ENCODE data around the gene F10. TPM values are rescaled to one million over a fixed set of nuclear protein-coding genes. Genes with fewer than 3 reads are reported as not detected.
A peak's percentile ranks its signal among the peaks of the same experiment; 100 is the strongest.

F10 gene
- total and polyA plus RNA-seq, 2 of the 13 experiments (the other 11 are each of a cell fraction or from before 2014, with no cell fraction given) = 58.4 to 237 TPM

DNA sequence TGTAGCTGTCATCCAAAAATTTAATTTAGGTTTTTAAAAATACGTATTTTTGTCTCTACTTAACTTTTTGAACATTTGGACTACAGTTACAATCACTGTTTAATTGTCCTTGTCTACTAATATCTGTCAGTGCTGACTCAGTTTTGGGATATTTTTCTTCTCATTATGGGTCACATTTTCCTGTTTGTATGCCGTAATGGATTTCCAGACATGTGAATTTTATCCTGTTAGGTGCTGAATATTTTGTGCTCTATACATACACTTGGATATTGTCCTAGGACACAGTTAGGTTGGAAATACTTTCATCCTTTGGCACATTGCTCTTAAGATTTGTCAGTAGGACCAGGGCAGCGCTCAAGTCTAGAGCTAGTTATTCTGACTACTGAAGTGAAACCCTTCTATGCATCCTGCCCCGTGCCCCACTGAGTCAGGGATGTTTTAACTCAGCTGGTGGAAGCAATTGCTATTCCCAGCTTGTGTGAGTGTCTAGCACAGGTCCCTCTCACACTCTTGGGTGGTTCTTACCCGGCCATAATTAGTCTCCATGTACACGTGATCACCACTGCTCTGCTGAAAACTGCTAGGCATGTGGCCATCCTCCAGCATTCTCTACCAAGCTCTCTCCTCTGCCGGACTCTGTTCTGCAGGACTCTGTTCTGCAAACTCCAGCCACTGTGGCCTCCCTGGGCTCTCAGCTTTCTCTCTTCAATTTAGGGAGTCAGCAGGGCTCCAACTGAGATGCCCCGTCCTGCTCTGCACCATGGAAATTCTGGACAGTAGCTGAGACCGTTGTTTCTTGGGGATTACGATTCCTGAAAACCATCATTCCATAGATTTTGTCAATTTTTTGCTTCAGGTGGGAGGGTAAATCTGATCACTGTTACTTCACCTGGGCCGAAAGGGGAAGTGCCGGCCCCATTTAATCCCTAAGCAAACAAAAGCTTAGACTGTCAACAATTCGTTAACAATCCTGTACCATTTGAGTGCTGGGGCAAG, 47.0 kb downstream of the F10 start (continued):
- TF ChIP-seq ZNF292 (CRISPR knock-in tag; IDR thresholded peaks at IDR 0.05; ENCODE audit: borderline replicate concordance, low read depth) (no peak), CREM (IDR thresholded peaks at IDR 0.05) (peak; percentile 37; the same call in 1 of the 2 replicates), CREM (CRISPR knock-in tag; IDR thresholded peaks at IDR 0.05) (no peak), ZNF781 (CRISPR knock-in tag; IDR thresholded peaks at IDR 0.05; ENCODE audit: borderline replicate concordance, not compliant biosample characterization) (no peak), ZNF160 (CRISPR knock-in tag; IDR thresholded peaks at IDR 0.05) (no peak), RELA (CRISPR knock-in tag; IDR thresholded peaks at IDR 0.05) (no peak), NFIC (IDR thresholded peaks at IDR 0.05; ENCODE audit: low read length) (peak; percentile 71), KLF16 (CRISPR knock-in tag; IDR thresholded peaks at IDR 0.05) (peak in 1 of 2 experiments; percentile 68; a peak in 2 of 4 replicates), AGO1 (IDR thresholded peaks at IDR 0.05; ENCODE audit: low read depth, low read length, poor library complexity, severe bottlenecking) (no peak), REST (IDR thresholded peaks at IDR 0.05; ENCODE audit: borderline replicate concordance in 1 of 2, low read depth in 1 of 2, low read length in 2 of 2) (no peak), TRIM24 (CRISPR knock-in tag; IDR thresholded peaks at IDR 0.05) (no peak), HINFP (CRISPR knock-in tag; IDR thresholded peaks at IDR 0.05; ENCODE audit: low read depth) (no peak), FOXK1 (CRISPR knock-in tag; IDR thresholded peaks at IDR 0.05; ENCODE audit: borderline replicate concordance, low read depth) (peak; percentile 77; the same call in 1 of the 2 replicates), MTA1 (CRISPR knock-in tag; IDR thresholded peaks at IDR 0.05; ENCODE audit: borderline replicate concordance) (no peak), MLLT10 (CRISPR knock-in tag; IDR thresholded peaks at IDR 0.05) (no peak), GRHL1 (CRISPR knock-in tag; conservative IDR thresholded peaks at IDR 0.05) (no peak), ZNF30 (CRISPR knock-in tag; IDR thresholded peaks at IDR 0.05) (no peak)
- TF ChIP-seq, protein P1, sequence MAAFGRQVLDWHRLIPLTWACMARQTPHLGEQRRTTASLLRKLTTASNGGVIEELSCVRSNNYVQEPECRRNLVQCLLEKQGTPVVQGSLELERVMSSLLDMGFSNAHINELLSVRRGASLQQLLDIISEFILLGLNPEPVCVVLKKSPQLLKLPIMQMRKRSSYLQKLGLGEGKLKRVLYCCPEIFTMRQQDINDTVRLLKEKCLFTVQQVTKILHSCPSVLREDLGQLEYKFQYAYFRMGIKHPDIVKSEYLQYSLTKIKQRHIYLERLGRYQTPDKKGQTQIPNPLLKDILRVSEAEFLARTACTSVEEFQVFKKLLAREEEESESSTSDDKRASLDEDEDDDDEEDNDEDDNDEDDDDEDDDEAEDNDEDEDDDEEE (CRISPR knock-in tag; IDR thresholded peaks at IDR 0.05) = no peak
